Gastroesophageal sphincter (tissue), 4 donors: ENCODE measurements around the gene ANLN. TPM values are rescaled to one million over a fixed set of nuclear protein-coding genes. Genes with fewer than 3 reads are reported as not detected.

Experiments used
- ATAC-seq: fragments of 150-250 bp; one replicate; pipeline ENCODE4 v1.9.1; 2016; ENCODE audit warnings: mild to moderate bottlenecking, moderate library complexity
- H3K27ac ChIP-seq, 4 donors: fragments of 200-600 bp; sonication (generic) in 3 of 4; 1 replicate in 3 of 4; 2 replicates in 1 of 4; pipeline ENCODE4 v1.5.1; 2016 to 2019
- H3K27me3 ChIP-seq: fragments of 200-600 bp; sonication (generic); one replicate; pipeline ENCODE4 v1.5.1; 2019
- H3K36me3 ChIP-seq, 2 donors: fragments of 200-600 bp; sonication (generic); one replicate each; pipeline ENCODE4 v1.5.1; 2019; ENCODE audit warnings: control low read depth in 1 of 2
- H3K4me1 ChIP-seq, 3 donors: fragments of 200-600 bp; sonication (generic); 1 replicate in 2 of 3; 2 replicates in 1 of 3; pipeline ENCODE4 v1.5.1; 2016 to 2019; ENCODE audit warnings: control low read depth in 2 of 3
- H3K4me3 ChIP-seq, 2 donors: fragments of 200-600 bp; sonication (generic); one replicate each; pipeline ENCODE4 v1.5.1; 2019; ENCODE audit warnings: mild to moderate bottlenecking in 1 of 2, moderate library complexity in 1 of 2
- H3K9me3 ChIP-seq, 3 donors: fragments of 200-600 bp; sonication (generic); one replicate each; pipeline ENCODE4 v1.5.1; 2017 to 2019; ENCODE audit warnings: control low read depth in 2 of 3
- CTCF ChIP-seq, 4 experiments: fragments of 200-600 bp in 2 of 4; fragments of 450-650 bp in 2 of 4; sonication (generic) in 1 of 4; IDR thresholded peaks; one replicate each; pipeline ENCODE4 v1.5.1; 2017 to 2019; ENCODE audit warnings: antibody characterized with exemption in 4 of 4, mild to moderate bottlenecking in 2 of 4, moderate library complexity in 2 of 4
- EP300 ChIP-seq: sonication (generic); formaldehyde crosslinking; IDR thresholded peaks from one replicate; pipeline ENCODE4 v1.6.1; 2017; ENCODE audit warnings: antibody characterized with exemption, mild to moderate bottlenecking
- POLR2A ChIP-seq, 2 donors: fragments of 450-650 bp; IDR thresholded peaks; one replicate each; pipeline ENCODE4 v1.6.1; 2017; ENCODE audit warnings: antibody characterized with exemption in 2 of 2, mild to moderate bottlenecking in 2 of 2, moderate library complexity in 1 of 2
- POLR2AphosphoS5 ChIP-seq: sonication (generic); formaldehyde crosslinking; IDR thresholded peaks from one replicate; pipeline ENCODE4 v1.6.1; 2017; ENCODE audit warnings: antibody characterized with exemption
- WGBS, 2 donors: methylation state at CpG; one replicate each; pipeline ENCODE4 v1.1.5; 2018; ENCODE audit warnings: low coverage in 1 of 2; 5-methylcytosine and 5-hydroxymethylcytosine counted together
- total RNA-seq, 4 donors: library from RNA; depleted of rRNA; stranded (reverse); fragments of >200 nt; gene quantifications; one replicate each; pipeline ENCODE4 v1.1.0, GENCODE V29; 2016

The ANLN gene
- total RNA-seq, 4 donors from 2014 or later = 2.8 to 20.7 (median 13.9) TPM

- WGBS, 2 donors = 48 to 58% methylated on average over 4 of the region's 4 CpGs
- H3K4me3 ChIP-seq = no peak overlapping the region
- no peak for TF ChIP-seq POLR2AphosphoS5
- no peak for TF ChIP-seq EP300
- TF ChIP-seq CTCF (IDR thresholded peaks at IDR 0.05) = no peak
- no peak for TF ChIP-seq POLR2A (IDR thresholded peaks at IDR 0.05)
- peaks cover 0 to 10% of the 10 kb centered on the region in 2 donors for H3K36me3 ChIP-seq
- peaks cover 0 to 2% (median 0%) of the 10 kb centered on the region in 3 donors for H3K4me1 ChIP-seq
- ATAC-seq = no peak
- no peak overlapping the region for H3K27ac ChIP-seq
- no peaks in the 10 kb centered on the region for H3K27me3 ChIP-seq
- no peaks in the 10 kb centered on the region for H3K9me3 ChIP-seq
Observed at GRCh38 chr7:36360244-36360643, 29.4 kb upstream of the ANLN start.

GRCh38 chr7:36361227-36361626, 28.4 kb upstream of the ANLN start:
- ATAC-seq = no peak
- TF ChIP-seq EP300 (no peak), POLR2AphosphoS5 (no peak), POLR2A (IDR thresholded peaks at IDR 0.05) (no peak), CTCF (IDR thresholded peaks at IDR 0.05) (no peak)
- no peaks in the 10 kb centered on the region for H3K27me3 ChIP-seq

GRCh38 chr7:36363515-36363914, 26.1 kb upstream of the ANLN start:
- Histone ChIP-seq H3K4me1 (peaks cover 2 to 24% (median 3%) of the 10 kb centered on the region in 3 donors), H3K4me3 (no peak overlapping the region), H3K27ac (no peak overlapping the region), H3K27me3 (no peaks in the 10 kb centered on the region), H3K9me3 (no peaks in the 10 kb centered on the region), H3K36me3 (no peaks in the 10 kb centered on the region)
- TF ChIP-seq POLR2A (IDR thresholded peaks at IDR 0.05) = no peak
- no peak for TF ChIP-seq EP300
- TF ChIP-seq POLR2AphosphoS5 = no peak
- no peak for TF ChIP-seq CTCF (IDR thresholded peaks at IDR 0.05)
- WGBS, 2 donors = 94 to 100% methylated on average over 1 of the region's 1 CpG
- no peak for ATAC-seq

More at GRCh38 chr7:36361227-36361626, 28.4 kb upstream of the ANLN start:
- Histone ChIP-seq H3K27ac (no peak overlapping the region), H3K4me1 (peaks cover 0 to 12% (median 2%) of the 10 kb centered on the region in 3 donors), H3K4me3 (no peak overlapping the region), H3K9me3 (no peaks in the 10 kb centered on the region), H3K36me3 (peaks cover 0 to 10% of the 10 kb centered on the region in 2 donors)
- 77 to 90% methylated on average over 3 to 4 of the region's 4 CpGs for WGBS, 2 donors

GRCh38 chr7:36366005-36366717, 23.5 kb upstream of the ANLN start:
- no peak for ATAC-seq

More at GRCh38 chr7:36366005-36366717, 23.5 kb upstream of the ANLN start:
- H3K27ac ChIP-seq = peak overlapping the region; percentile 32 to 90 (median 82)
- no peaks in the 10 kb centered on the region for H3K36me3 ChIP-seq
- 43 to 51% methylated on average over 12 of the region's 12 CpGs for WGBS, 2 donors
- H3K9me3 ChIP-seq = no peaks in the 10 kb centered on the region
- TF ChIP-seq EP300 (no peak), POLR2AphosphoS5 (no peak), CTCF (IDR thresholded peaks at IDR 0.05) (no peak), POLR2A (IDR thresholded peaks at IDR 0.05) (no peak)
- no peaks in the 10 kb centered on the region for H3K27me3 ChIP-seq
- peak overlapping the region; percentile 85 to 93 for H3K4me3 ChIP-seq
- peaks cover 2 to 24% (median 3%) of the 10 kb centered on the region in 3 donors for H3K4me1 ChIP-seq
